Heart left ventricle (tissue), 16 donors: ENCODE data around the gene PCSK4. TPM values are rescaled to one million over a fixed set of nuclear protein-coding genes. Genes with fewer than 3 reads are reported as not detected.
A peak's percentile ranks its signal among the peaks of the same experiment; 100 is the strongest.
"Not testable (repeated sequence)": the region's sequence is repeated elsewhere in the genome, so short reads cannot be mapped to it uniquely, and the experiment has no call there.

Experiments
- ATAC-seq, 4 donors: fragments of 200-7000 bp; cut with Tn5 transposase; one replicate each; pipeline ENCODE4 v1.9.1; 2020 to 2022; ENCODE audit warnings: moderate library complexity in 4 of 4, mild to moderate bottlenecking in 3 of 4, moderate number of reproducible peaks in 1 of 4
- DNase-seq, 5 donors: peaks; one replicate each; pipeline ENCODE4 v3.0.0-alpha.2; 2020
- H3K27ac ChIP-seq, 12 donors: fragments of 200-600 bp; sonication (generic) in 4 of 12; one replicate each; pipeline versions ENCODE4 v1.5.0 to v1.8.0; 2016 to 2022; ENCODE audit warnings: mild to moderate bottlenecking in 2 of 12
- H3K27me3 ChIP-seq, 9 donors: fragments of 200-600 bp; sonication (generic) in 2 of 9; one replicate each; pipeline versions ENCODE4 v1.5.1 to v1.8.0; 2016 to 2022; ENCODE audit warnings: mild to moderate bottlenecking in 3 of 9
- H3K36me3 ChIP-seq, 9 donors: fragments of 200-600 bp; sonication (generic) in 2 of 9; one replicate each; pipeline versions ENCODE4 v1.5.0 to v1.8.0; 2018 to 2022; ENCODE audit warnings: mild to moderate bottlenecking in 2 of 9
- H3K4me1 ChIP-seq, 12 donors: fragments of 200-600 bp; sonication (generic) in 4 of 12; one replicate each; pipeline versions ENCODE4 v1.5.0 to v1.8.0; 2016 to 2022; ENCODE audit warnings: mild to moderate bottlenecking in 3 of 12
- H3K4me3 ChIP-seq, 12 donors: fragments of 200-600 bp; sonication (generic) in 4 of 12; one replicate each; pipeline versions ENCODE4 v1.5.0 to v1.8.0; 2017 to 2022; ENCODE audit warnings: mild to moderate bottlenecking in 9 of 12, moderate library complexity in 4 of 12
- H3K9me3 ChIP-seq, 12 donors: fragments of 200-600 bp; sonication (generic) in 4 of 12; one replicate each; pipeline versions ENCODE4 v1.5.0 to v1.8.0; 2016 to 2022; ENCODE audit warnings: mild to moderate bottlenecking in 1 of 12
- CTCF ChIP-seq, 12 donors: fragments of 200-600 bp; sonication (generic) in 4 of 12; IDR thresholded peaks; one replicate each; pipeline versions ENCODE4 v1.5.0 to v1.8.0; 2018 to 2022; ENCODE audit warnings: antibody characterized with exemption in 12 of 12, mild to moderate bottlenecking in 5 of 12
- POLR2A ChIP-seq, 2 donors: fragments of 450-650 bp; IDR thresholded peaks; one replicate each; pipeline ENCODE4 v1.6.1; 2017; ENCODE audit warnings: antibody characterized with exemption in 2 of 2, mild to moderate bottlenecking in 2 of 2, moderate library complexity in 2 of 2
- WGBS, 4 donors: extraction: QIAGEN DNeasy Blood & Tissue Kit in 2 of 4; methylation state at CpG; one replicate each; pipeline versions ENCODE4 v1.1.5 to v1.1.7; 2013 to 2018; 5-methylcytosine and 5-hydroxymethylcytosine counted together
- intact Hi-C, 10 donors: fragments of 100-400 bp; cut with DNase I; formaldehyde crosslinking; loops; one replicate each; pipeline versions ENCODE4 v1.11.1 to v1.14.2; 2022
- polyA plus RNA-seq, 2 donors: library from polyadenylated mRNA; stranded (reverse); fragments of 200-250 nt; gene quantifications; one replicate each; pipeline ENCODE4 v1.2.3, GENCODE V29; 2013
- total RNA-seq, 9 donors: library from RNA; depleted of rRNA in 2 of 9; stranded (reverse); fragments of >200 nt in 2 of 9; fragmentation: NEBNext Ultra II Directional in 3 of 9; extraction: Animal tissue kit (Norgen Biotek cat#: 25700) in 3 of 9; gene quantifications; one replicate each; pipeline versions ENCODE4 v1.1.0 to v1.2.4, GENCODE V29; 2016 to 2023
- donor health status: ischemic (EF 13 %, LVEDD 7.1; RV severe dilation, severe dysfunction).
- donor health status: healthy with polysubstance abuse.
- donor health status: DM: no; HTN: yes; CAD: no.
- donor health status: DM: no; HTN: no; CAD: no.
- donor health status: ischemic (EF 25% LVEDD 6.9; RV normal size, moderate dysfunction).
- donor health status: ischemic (EF 25% LVEDD 5.7; RV mildly dilated, moderate dysfunction).
- donor health status: healthy.
- donor health status: DM: yes; HTN: yes; CAD: no.
- donor health status: ischemic (EF 35%, LVEDD 5.7; RV mildly dilated, moderate dysfunction).
- donor health status: nonischemic (EF 11% LVEDD 7.7; RV severe dilation, severe dysfunction).
- donor health status: DM: yes; HTN: yes; CAD: no.
- donor health status: PGD.
- donor health status: ischemic (EF 29% LVEDD 5.4; RV normal size, mild dysfunction).
- donor health status: nonischemic (EF 23%, LVEDD 6.1; RV moderate dilation, normal function).

PCSK4 gene
- total and polyA plus RNA-seq, 11 donors, result 0.31 to 1.9 (median 1.2) TPM

- TF ChIP-seq CTCF (IDR thresholded peaks at IDR 0.05), result no peak
- TF ChIP-seq POLR2A (IDR thresholded peaks at IDR 0.05), result no peak
- Histone ChIP-seq H3K27ac (no peak overlapping the region), H3K4me1 (peaks cover 0 to 23% (median 14%) of the 10 kb centered on the region in 12 donors), H3K4me3 (peak overlapping the region in 3 of 12 donors; percentile 20 to 26 (median 24)), H3K9me3 (no peaks in the 10 kb centered on the region), H3K36me3 (peaks cover 0 to 8% (median 0%) of the 10 kb centered on the region in 9 donors), H3K27me3 (peaks cover 0 to 25% (median 12%) of the 10 kb centered on the region in 9 donors)
- intact Hi-C loops, result no loop called here
- WGBS, 4 donors, result 56 to 62% (median 58%) methylated on average over 14 of the region's 14 CpGs
- no peak for DNase-seq
- no peak for ATAC-seq
These were observed 12.4 kb upstream of the PCSK4 start for GRCh38 chr19:1502433-1503088.

GRCh38 chr19:1501200-1501595 lies 11.0 kb upstream of the PCSK4 start:
- peaks cover 0 to 8% (median 0%) of the 10 kb centered on the region in 9 donors for H3K36me3 ChIP-seq

GRCh38 chr19:1499231-1499630 lies 9.1 kb upstream of the PCSK4 start:
- H3K36me3 ChIP-seq, DNase-seq, H3K27ac ChIP-seq, H3K9me3 ChIP-seq, intact Hi-C loops, H3K4me3 ChIP-seq, ATAC-seq: not testable (repeated sequence)
- 80 to 98% (median 92%) methylated on average over 1 to 34 of the region's 34 CpGs for WGBS, 4 donors
- peaks cover 0 to 32% (median 11%) of the 10 kb centered on the region in 9 donors for H3K27me3 ChIP-seq
- H3K4me1 ChIP-seq, result peaks cover 0 to 14% (median 9%) of the 10 kb centered on the region in 12 donors

More at GRCh38 chr19:1501200-1501595, 11.0 kb upstream of the PCSK4 start:
- Histone ChIP-seq H3K27me3 (peaks cover 0 to 32% (median 12%) of the 10 kb centered on the region in 9 donors), H3K9me3 (no peaks in the 10 kb centered on the region), H3K27ac (no peak overlapping the region), H3K4me1 (peaks cover 0 to 14% (median 9%) of the 10 kb centered on the region in 12 donors), H3K4me3 (no peak overlapping the region)
- TF ChIP-seq POLR2A (IDR thresholded peaks at IDR 0.05) (no peak), CTCF (IDR thresholded peaks at IDR 0.05) (no peak)
- intact Hi-C loops, result no loop called here
- DNase-seq (no peak), ATAC-seq (no peak)
- WGBS, 4 donors, result 77 to 83% (median 79%) methylated on average over 9 of the region's 9 CpGs

GRCh38 chr19:1497578-1498235 lies 7.6 kb upstream of the PCSK4 start:
- TF ChIP-seq POLR2A (IDR thresholded peaks at IDR 0.05), result no peak
- no peak for TF ChIP-seq CTCF (IDR thresholded peaks at IDR 0.05)
- ATAC-seq (no peak), DNase-seq (no peak)
- H3K27ac ChIP-seq, result no peak overlapping the region
- peaks cover 0 to 16% (median 2%) of the 10 kb centered on the region in 9 donors for H3K27me3 ChIP-seq
- no peaks in the 10 kb centered on the region for H3K9me3 ChIP-seq
- WGBS, 4 donors, result 85 to 88% (median 86%) methylated on average over 14 to 25 of the region's 25 CpGs
- intact Hi-C loops, result no loop called here
- no peaks in the 10 kb centered on the region for H3K36me3 ChIP-seq
- H3K4me3 ChIP-seq, result no peak overlapping the region
- peaks cover 0 to 7% (median 0%) of the 10 kb centered on the region in 12 donors for H3K4me1 ChIP-seq
